HT1080 (cell line): ENCODE results near the gene VAV1. TPM values are rescaled to one million over a fixed set of nuclear protein-coding genes. Genes with fewer than 3 reads are reported as not detected.
"Not testable (repeated sequence)": the region's sequence is repeated elsewhere in the genome, so short reads cannot be mapped to it uniquely, and the experiment has no call there.

Experiments used
- DNase-seq: peaks from one replicate; pipeline ENCODE4 v3.0.0-alpha.2; 2015; ENCODE audit warnings: low read depth
- total RNA-seq: library from RNA; depleted of rRNA; stranded (reverse); fragments of >200 nt; shearing (Covaris generic); gene quantifications from 2 replicates; pipeline ENCODE4 v1.2.3, GENCODE V29; 2014

VAV1 gene
- total RNA-seq, 1 experiment from 2014 or later, result not detected

- DNase-seq, result peak; percentile 100
These were observed 35.1 kb upstream of the VAV1 start, which contains the start of gene GPR108 for GRCh38 chr19:6737284-6737872. TSS of gene GPR108 (minus strand) at chr19:6737580. CDS start at chr19:6737576, 4 bp downstream.

- DNase-seq, result peak; percentile 71
These were observed 34.4 kb upstream of the VAV1 start for GRCh38 chr19:6737873-6738786.

GRCh38 chr19:6738787-6739389 lies 33.6 kb upstream of the VAV1 start:
- DNase-seq, result no peak

- peak; percentile 28 for DNase-seq
These were observed 33.1 kb upstream of the VAV1 start, which contains the start of gene TRIP10 for GRCh38 chr19:6739390-6739882. TSS of gene TRIP10 (plus strand) at chr19:6739680. CDS start at chr19:6739762, 82 bp downstream.

GRCh38 chr19:6739883-6740588 lies 32.5 kb upstream of the VAV1 start:
- DNase-seq, result no peak

- DNase-seq, result peak; percentile 27
These were observed 31.7 kb upstream of the VAV1 start for GRCh38 chr19:6740589-6741343.

- DNase-seq, result no peak
These were observed 29.4 kb upstream of the VAV1 start for GRCh38 chr19:6743066-6743465.

GRCh38 chr19:6743714-6744380 lies 28.7 kb upstream of the VAV1 start:
- DNase-seq, result no peak

- DNase-seq, result no peak
These were observed 27.9 kb upstream of the VAV1 start for GRCh38 chr19:6744381-6745301.

GRCh38 chr19:6745965-6746364 lies 26.5 kb upstream of the VAV1 start:
- no peak for DNase-seq

- not testable (repeated sequence) for DNase-seq
These were observed 24.0 kb upstream of the VAV1 start for GRCh38 chr19:6748543-6748942.

- no peak for DNase-seq
These were observed 22.4 kb upstream of the VAV1 start for GRCh38 chr19:6750062-6750461.

GRCh38 chr19:6751189-6751588 lies 21.3 kb upstream of the VAV1 start:
- no peak for DNase-seq

GRCh38 chr19:6752256-6753177 lies 20.0 kb upstream of the VAV1 start:
- no peak for DNase-seq

- DNase-seq, result no peak
These were observed 19.1 kb upstream of the VAV1 start for GRCh38 chr19:6753178-6754031.

- DNase-seq, result no peak
These were observed 18.4 kb upstream of the VAV1 start for GRCh38 chr19:6754136-6754535.
